ENCODE data around the gene NFIC. TPM values are rescaled to one million over a fixed set of nuclear protein-coding genes. Genes with fewer than 3 reads are reported as not detected.

The NFIC gene
- total and polyA plus RNA-seq, 2 of the 4 experiments (the other 2 are of a cell fraction), result 21.9 to 32.1 TPM

DNA sequence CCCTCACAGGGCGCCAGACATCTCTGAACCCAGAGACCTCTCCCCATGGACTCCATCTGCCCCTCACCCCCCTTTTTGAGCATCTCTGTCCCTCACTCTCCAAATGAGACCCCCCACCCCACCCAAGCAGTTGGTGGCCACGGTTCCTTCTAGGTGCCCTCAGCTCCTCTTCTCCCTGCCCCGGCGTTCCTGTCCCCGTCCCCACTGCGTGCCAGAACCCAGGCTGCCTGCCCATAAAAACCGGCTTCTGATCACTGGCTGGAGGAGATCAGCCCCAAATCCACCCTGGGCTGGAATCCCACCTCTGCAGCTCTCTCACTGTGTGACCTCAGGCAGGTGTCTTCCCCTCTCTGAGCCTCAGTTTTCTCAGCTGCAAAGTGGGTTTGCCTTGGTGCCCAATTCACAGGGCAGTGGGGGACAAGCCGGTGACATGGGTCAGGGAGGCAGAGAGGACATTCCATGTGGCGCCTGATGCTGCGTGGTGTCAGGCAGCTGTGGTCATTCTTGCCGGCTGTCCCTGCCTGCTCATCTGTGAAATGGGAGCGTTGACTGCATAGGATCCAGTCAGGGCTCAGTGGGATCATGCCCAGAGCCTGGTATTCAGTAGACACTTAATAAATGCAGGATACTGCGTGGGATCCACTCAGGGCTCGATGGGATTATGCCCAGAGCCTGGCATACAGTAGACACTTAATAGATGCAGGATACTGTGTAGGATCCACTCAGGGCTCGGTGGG lies 88.4 kb downstream of the NFIC start:
- ATAC-seq (ENCODE audit: low read depth), result no peak
- H3K27me3 ChIP-seq (ENCODE audit: control insufficient read depth, insufficient read depth, low read length), result no peaks in the 10 kb centered on the region

More for the DNA sequence above, 88.4 kb downstream of the NFIC start:
- H3K9ac ChIP-seq (ENCODE audit: low read depth, low read length), result no peak overlapping the region
- no peaks in the 10 kb centered on the region for H3K9me3 ChIP-seq (ENCODE audit: control insufficient read depth, insufficient read depth, low read length)
- WGBS, 2 experiments (ENCODE audit: extremely low coverage in 2 of 2, insufficient read length in 1 of 2), result 96% methylated on average over 9 of the region's 15 CpGs; no CpG with 5 or more reads in 1 of the 2 experiments
- no TSS peak for BruUV-seq (replicated peaks)
- H3K56ac ChIP-seq (ENCODE audit: extremely low read depth, insufficient read depth, low read length), result no peak overlapping the region
- H4K91ac ChIP-seq (ENCODE audit: insufficient read depth, low read depth, low read length), result no peak overlapping the region
- no peak overlapping the region for H2BK5ac ChIP-seq (ENCODE audit: low read depth, low read length, poor library complexity, severe bottlenecking)
- no peak overlapping the region for H2BK15ac ChIP-seq (ENCODE audit: low read depth, low read length)
- H3K4ac ChIP-seq (ENCODE audit: low read depth, low read length), result no peak overlapping the region
- peaks cover 27% of the 10 kb centered on the region for H3K4me1 ChIP-seq (ENCODE audit: control insufficient read depth, insufficient read depth, low read length)
- DNase-seq, result no peak
- no peak overlapping the region for H3K4me3 ChIP-seq (ENCODE audit: insufficient read depth, low read depth, low read length)
- no peak overlapping the region for H2BK120ac ChIP-seq (ENCODE audit: low read depth, low read length)
- dilution Hi-C loops (cut with HindIII; ENCODE audit: low sequenced_read_pairs, unreplicated experiment) (no loop called here), intact Hi-C loops (cut with micrococcal nuclease) (no loop called here), in situ Hi-C loops (cut with MboI; ENCODE audit: low sequenced_read_pairs) (no loop called here)
- H3K4me2 ChIP-seq (ENCODE audit: low read depth, low read length), result no peak overlapping the region
- H4K8ac ChIP-seq (ENCODE audit: low read depth in 2 of 2, low read length in 2 of 2), result no peak overlapping the region; a peak in 1 of 4 replicates
- no peak overlapping the region for H2AFZ ChIP-seq (replicated peaks; ENCODE audit: low read length, poor library complexity)
- POLR2A ChIA-PET (ENCODE audit: unreplicated experiment), result no interaction called here
- H3K79me1 ChIP-seq (ENCODE audit: low read depth in 1 of 2, low read length in 2 of 2), result peaks cover 38 to 74% of the 10 kb centered on the region in 2 experiments
- H2AK9ac ChIP-seq (replicated peaks; ENCODE audit: low read depth, low read length, poor library complexity), result no peak overlapping the region
- H3K36me3 ChIP-seq (ENCODE audit: control insufficient read depth, insufficient read depth, low read length), result peaks cover 53% of the 10 kb centered on the region
- no peak overlapping the region for H4K5ac ChIP-seq (ENCODE audit: low read depth, low read length)
- CTCF ChIA-PET, result interaction anchor here (0.5 kb wide), 1 partner anchor 31 kb away, joined by 3 read pairs; no protein-coding TSS in a partner anchor
- H3K9me1 ChIP-seq (ENCODE audit: insufficient read depth, low read length), result peaks cover 10% of the 10 kb centered on the region
- no peak overlapping the region for H3K18ac ChIP-seq (ENCODE audit: low read depth, low read length)
- H2BK20ac ChIP-seq (ENCODE audit: low read depth, low read length), result no peak overlapping the region
- H2AK5ac ChIP-seq (ENCODE audit: low read depth, low read length), result peak overlapping the region; percentile 27
- no peak overlapping the region for H3K23ac ChIP-seq (ENCODE audit: low read depth, low read length)
- H3K27ac ChIP-seq (ENCODE audit: insufficient read depth, low read length), result no peak overlapping the region
- no peak overlapping the region for H3K14ac ChIP-seq (replicated peaks; ENCODE audit: low read depth, low read length)
- TF ChIP-seq CTCF (conservative IDR thresholded peaks at IDR 0.05; ENCODE audit: low read depth, low read length) (no peak), ELK1 (IDR thresholded peaks at IDR 0.05; ENCODE audit: borderline replicate concordance, low read depth, low read length) (no peak), RAD21 (IDR thresholded peaks at IDR 0.05; ENCODE audit: low read length) (no peak), BHLHE40 (IDR thresholded peaks at IDR 0.05; ENCODE audit: low read depth, low read length) (no peak), MAFK (IDR thresholded peaks at IDR 0.05; ENCODE audit: low read depth, low read length) (no peak), MAZ (IDR thresholded peaks at IDR 0.05; ENCODE audit: borderline replicate concordance, low read depth, low read length) (no peak), RCOR1 (IDR thresholded peaks at IDR 0.05; ENCODE audit: insufficient replicate concordance, low read length) (no peak), USF2 (IDR thresholded peaks at IDR 0.05; ENCODE audit: low read depth, low read length) (no peak), MXI1 (IDR thresholded peaks at IDR 0.05; ENCODE audit: borderline replicate concordance, low read depth, low read length) (no peak), NFE2L2 (IDR thresholded peaks at IDR 0.05; ENCODE audit: low read depth, low read length) (no peak), CHD1 (IDR thresholded peaks at IDR 0.05; ENCODE audit: low read depth, low read length) (no peak), POLR2A (IDR thresholded peaks at IDR 0.05; ENCODE audit: low read depth, low read length) (no peak), FOS (IDR thresholded peaks at IDR 0.05; ENCODE audit: low read depth, low read length) (no peak), CEBPB (IDR thresholded peaks at IDR 0.05; ENCODE audit: low read depth, low read length) (no peak), RFX5 (IDR thresholded peaks at IDR 0.05; ENCODE audit: low read depth, low read length) (no peak), SMC3 (IDR thresholded peaks at IDR 0.05; ENCODE audit: low read depth, low read length) (no peak)
- peaks cover 57% of the 10 kb centered on the region for H4K20me1 ChIP-seq (ENCODE audit: insufficient read depth, low read length)
